Measurements from ENCODE around the gene LDHD.

The LDHD gene

DNA sequence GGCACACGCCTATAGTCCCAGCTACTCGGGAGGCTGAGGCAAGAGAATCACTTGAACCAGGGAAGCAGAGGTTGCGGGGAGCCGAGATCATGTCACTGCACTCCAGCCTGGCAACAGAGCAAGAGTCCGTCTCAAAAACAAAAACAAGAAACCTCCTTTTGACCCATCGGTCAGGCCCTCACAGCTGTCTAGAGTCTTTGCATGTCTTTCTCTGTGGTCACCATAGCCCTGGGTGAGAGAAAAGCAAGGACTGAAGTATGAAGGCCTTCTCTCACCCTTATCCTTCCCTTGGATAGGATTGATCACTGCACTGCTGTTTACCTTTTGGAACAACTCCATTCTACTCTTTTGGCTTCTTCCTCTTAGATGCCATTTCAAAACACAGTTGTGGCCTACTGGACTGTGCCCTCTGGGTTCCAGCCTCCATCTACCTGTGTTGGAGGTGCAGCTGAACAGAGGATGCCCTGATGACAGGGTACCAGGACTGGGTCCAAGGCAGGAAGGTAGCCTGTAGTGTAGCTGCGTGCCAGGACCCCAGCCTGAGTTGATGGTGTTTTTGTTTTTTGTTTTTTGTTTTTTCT is 37.1 kb downstream of the LDHD start:
- no peak for DNase-seq

DNA sequence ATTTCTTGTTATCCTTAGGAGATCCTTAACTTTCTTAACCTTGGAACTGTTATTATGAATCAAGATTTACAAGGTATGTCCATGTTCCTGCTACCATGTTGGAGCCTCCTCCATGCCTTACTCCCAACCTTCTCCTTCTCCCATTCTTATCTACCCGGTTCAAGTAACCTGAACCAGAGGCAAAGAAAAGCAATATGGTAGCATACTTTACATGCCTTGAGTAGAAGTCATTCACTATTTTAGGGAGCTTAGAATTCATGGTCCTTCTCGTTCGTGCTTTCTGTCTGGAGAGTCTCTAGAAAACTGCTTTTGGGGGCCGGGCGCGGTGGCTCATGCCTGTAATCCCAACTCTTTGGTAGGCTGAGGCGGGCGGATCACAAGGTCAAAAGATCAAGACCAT is 37.7 kb downstream of the LDHD start:
- no peak for DNase-seq

DNA sequence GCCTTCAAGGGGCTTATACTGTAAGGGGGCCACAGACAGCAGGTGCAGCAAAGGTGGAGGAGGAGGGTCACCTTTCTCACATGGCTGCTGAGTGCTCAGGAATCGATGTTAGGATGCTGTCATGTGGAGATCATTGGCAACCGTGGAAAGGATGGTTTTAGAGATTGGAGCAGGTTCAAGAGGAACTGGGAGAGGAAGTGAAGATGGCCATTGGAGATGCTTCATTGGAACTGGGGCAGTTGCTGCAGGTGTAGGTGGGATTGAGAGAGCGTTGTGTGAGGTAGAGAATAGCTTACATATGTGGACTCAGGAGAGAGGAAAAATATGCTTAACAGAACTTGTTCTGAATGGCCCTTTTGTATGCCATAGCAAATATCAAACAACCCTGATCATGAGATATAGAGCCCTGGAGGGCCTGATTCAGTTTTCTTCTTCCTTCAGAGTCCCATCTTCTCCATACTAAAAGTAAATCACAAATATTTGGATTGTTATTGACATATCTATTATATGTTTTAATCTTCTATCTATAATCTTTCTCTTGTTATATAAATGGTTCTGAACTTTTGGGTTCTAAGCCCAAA is 40.8 kb downstream of the LDHD start:
- no peak for DNase-seq

DNA sequence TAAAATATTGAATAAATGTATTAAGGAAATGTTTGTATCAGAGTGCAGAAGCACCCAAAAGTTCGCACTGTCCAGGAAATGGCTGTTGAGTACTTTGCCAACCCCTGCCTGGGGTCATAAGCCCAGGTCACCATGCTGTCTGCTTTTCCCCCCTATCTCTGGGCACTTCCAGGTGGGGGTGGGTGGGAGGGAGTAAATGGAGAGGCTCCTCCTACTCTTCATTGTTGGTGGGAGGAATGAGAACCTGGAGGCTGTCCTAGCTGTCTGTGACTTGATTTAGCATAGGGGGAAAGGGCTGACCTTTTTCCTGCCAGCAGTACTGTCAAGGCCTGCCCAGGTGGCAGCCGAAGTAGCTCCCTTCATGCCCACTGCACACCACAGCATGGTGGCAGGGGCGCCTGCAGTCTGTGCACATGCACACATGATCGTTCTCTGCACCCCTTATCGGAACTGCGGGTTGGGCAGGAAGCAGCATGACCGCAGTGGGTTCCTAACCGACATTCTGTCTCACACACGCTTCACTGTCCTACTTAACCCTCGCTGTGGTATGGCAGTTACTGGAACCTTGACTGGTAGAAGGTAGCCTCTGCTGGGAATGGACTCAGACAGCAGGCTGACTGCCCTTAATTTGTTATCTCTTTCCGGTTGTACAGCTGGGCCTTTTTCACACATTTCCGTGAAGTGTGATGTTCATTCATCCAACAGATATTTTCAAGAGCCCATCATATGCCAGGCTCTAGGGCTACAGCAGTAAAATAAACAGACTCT is 41.5 kb downstream of the LDHD start:
- no peak for DNase-seq

DNA sequence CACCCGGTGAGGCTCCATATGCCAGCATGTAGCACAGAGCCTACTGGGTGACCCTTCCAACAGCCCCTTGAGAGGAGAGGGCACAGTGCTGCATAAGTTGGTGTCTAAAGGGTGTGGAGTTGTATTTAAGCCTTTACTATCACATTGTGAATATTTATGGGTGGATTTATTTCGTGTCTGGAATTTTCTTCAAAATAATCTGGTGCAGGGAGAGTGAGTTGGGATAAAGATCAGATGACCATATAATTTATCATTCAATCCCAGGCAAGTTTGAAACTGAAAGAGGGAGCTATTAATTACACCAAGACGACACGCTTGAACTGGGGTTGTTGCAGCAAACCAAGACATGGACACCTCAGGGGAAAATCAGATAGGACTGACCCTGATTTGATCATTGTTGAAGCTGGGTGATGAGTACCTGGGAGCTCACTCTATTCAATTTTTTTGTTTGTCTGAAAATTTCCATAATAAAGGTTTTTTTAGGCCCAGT is 42.2 kb downstream of the LDHD start:
- DNase-seq: no peak

DNA sequence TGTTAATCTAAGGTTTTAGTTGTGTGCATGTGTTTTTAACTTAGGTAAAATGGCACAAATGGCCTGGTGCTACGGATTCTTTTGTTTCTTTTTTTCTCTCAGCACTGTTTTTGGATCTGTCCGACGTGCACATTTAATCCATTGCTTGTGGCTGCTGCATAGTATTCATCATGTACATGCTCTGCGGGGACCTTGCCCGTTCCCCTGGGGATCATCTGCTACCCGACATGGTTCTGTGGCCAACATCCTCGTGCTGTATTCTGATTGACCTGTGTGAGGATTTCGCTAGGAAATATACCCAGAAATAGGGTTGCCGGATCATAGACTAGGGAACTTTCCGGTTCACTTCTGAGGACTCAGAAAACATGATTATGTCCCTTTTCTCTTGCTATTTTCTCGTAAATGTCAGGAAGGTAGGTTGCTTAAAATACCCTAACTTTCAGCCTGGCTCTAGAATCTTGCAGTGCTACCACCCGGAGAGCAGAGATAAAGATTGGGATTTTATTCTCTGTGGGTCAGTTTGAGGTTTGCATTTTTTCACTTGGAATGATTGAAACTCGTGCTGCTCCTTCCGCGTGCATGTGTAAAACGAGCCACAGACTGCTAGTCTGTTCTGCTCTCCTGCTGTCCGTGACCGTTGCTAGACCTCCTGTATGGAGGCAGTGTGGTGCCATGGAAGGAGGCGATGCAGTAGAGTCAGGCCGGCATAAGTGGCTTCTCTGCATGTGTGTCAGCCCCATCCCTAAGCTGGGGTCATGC is 42.9 kb downstream of the LDHD start:
- DNase-seq: peak in 1 of 2 experiments; percentile 58

DNA sequence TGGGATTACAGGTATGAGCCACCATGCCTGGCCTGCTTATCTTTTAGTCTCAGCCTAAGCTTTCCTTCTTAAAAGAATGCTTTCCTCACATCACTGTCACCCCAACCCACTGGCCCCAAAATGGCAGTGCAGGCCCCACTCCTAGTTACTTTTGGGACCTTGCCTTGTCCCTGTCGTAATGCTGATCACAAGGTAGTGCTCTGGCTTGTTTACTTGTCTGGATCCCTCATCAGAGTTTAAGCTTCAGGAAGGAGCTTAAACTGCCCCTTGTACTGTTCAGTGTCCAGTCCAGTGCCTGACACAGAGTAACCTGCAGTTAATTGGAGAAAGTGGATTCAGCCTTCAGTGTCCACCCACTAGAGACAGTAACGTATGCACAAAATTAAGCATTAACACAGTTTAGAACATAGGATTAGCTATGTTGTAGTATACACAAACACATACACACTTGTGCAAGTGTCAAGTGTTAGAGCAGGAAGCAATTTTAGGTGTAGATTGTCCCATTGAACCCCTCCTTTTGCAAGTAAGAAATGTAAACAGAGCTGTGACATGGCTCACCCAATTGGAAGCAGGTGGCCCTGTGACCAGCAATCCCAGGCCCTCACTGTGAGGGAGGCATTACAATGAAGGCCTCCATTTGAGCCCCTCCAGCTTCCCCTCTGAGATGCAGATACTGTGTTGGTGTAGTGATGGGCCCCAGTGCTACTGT is 44.2 kb downstream of the LDHD start:
- no peak for DNase-seq

DNA sequence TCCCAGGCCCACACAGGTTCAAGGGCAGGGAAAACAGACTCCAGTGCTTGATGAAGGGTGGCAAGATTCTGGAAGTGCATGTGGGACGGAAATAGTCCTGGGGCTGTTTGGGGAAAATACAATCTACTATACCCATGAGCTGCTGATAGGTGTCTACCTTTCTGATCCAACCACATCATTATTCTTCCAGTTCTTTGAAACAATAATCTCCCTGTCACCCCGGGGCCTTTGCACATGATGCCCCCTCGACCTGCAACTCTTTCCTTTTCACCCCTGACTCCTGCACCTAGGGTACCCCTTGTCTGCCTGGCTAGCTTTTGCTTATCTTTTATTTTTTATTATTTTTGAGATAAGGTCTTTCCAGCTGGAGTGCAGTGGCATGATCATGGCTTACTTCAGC is 45.0 kb downstream of the LDHD start:
- DNase-seq: no peak

DNA sequence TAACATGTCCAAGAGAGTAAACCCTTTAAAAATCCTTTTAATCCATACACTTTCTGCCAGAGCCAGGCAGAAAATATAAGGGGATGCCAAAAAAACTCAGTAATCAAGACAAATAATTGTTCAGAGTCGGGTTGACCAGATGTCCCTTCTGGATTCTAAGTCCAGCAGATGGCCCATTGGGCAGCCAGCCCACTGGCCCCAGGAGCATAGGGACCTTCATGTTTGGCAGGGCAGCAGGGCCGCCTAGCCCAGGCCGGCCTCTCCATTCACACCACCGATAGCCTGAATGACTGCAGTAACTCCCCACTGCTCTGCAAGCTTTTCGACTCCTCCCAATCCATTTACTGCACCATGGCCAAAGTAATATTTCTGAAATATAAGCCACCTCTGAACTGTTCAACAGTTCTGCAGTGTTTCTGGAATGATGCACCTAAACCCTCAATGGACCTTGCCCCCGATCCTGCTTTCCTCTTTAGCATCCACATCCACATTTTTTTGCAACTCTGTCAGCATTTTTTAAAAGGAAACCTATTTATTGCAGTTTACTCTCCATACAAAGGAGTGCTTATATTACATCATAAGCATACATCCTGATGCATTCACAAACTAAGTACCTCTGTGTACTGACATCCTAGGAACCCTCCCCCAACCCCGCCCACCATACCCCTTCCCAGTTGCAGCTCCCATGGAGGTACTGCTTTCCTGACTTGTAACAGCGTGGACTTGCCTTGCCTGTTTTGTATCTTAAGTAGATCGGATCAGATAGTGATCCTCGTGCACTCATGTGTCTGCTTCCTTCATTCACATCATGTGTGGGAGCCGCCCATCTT is 46.4 kb downstream of the LDHD start:
- peak in 1 of 2 experiments; percentile 18 for DNase-seq

DNA sequence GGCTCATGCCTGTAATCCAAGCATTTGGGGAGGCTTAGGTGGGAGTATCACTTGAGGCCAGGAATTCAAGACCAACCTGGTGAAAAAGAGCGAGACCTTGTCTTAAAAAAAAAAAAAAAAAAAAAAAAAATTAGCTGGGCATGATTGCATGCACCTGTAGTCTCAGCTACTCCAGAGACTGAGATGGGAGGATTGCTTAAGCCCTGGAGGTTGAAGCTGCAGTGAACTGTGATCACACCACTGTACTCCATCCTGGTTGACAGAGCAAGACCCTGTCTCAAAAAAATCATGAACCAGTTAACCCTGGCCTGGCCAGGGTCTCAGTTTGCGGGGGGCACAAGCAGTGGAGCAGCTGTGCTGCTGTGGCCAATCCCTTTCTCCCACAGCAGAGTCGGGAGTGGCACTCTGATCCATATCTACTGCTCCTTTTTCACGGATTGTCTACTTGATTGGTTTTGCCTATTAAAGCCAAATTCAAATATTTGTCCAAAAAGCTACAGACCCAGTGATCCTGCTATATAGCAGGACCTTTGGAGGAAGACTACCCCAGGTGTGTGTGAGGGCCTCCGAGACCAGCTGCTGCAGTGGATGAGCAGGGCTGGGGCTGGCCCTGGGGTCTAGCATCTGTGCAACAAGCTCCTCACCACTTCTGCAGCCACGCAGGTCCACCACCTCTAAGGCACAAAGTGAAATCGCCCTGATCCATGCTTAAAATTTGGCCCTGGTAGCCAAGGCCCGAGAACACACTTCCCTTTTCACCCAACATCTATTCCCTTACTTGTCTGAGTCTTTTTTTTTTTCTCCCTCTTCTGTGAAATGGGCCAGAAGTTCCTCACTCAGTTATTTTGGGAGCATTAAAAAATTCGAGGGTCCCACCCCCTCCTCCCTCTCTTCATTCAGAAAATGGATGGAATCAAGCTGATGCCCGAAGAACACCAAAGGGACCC is 48.2 kb downstream of the LDHD start:
- no peak for DNase-seq

DNA sequence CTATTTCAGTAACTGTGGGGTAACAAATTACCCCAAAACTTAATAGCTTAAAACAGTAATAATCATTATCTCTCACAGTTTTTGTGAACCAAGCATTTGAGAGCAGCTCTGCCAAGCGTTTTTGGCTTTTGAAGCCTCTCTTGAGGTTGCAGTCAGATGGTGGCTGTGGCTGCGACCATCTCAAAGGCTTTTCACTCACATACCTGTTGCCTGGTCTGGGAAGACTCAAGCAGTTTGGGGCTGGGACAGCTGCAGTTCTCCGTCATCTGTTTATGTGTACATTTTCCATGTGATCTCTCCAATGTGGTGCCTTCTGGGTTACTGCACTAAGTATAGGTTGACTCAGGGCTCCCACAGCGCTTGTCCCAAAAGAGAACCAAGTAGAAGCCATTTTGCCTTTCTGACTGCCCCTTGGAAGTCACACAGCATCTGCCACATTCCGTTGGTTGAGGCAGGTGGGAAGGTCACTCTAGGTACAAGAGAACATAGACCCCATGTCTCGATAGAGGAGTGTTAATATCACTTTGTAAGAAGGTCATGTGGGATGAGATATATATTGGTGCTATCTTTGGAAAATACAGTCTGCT is 49.6 kb downstream of the LDHD start:
- no peak for DNase-seq

DNA sequence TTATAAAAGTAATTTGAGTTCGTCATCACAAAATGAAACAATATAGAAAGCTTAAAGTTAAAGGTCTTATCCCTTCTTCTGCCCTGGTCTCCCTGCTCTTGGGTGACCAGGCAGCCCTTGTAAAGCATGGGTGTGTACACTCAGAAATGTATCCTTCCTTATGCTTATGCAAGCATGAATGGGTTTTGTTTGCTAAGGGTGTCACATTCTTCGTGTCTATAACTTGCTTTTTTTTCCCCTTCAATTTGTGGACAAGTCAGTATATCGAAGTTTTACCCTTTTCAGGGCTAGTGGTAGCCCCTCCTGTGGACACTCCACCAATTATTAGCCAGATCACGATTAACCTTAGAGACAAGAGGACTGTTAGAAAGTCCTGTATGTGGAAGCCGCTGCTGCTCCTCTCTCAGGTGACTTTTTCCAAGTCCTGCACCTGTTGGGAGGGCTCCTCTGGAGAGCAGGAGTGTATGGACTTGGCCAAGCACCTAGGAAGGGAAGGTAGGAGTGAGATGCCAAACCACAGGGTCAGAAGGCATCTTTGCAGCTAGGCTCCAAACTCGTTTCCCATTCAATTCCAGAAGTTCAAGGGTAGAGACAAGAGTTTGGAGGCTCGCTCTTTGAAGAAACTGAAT is 50.9 kb downstream of the LDHD start:
- DNase-seq: no peak

DNA sequence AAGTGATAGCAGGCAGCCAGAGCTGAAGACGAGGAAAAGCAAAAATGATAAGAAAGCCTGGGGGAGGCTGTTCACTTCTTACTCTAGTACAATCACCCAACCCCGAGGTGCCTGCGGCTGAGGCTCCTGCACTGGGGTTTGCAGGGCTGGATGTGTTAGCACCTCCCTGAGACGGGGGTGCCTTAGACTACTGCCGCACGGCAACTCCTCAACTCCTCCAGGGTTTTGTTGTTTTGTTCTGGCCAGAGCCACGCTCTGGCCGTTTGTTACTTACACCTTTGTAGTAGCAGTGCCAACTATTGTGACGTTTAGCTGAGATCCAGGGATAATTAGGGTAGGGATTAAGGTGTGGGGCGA is 51.5 kb downstream of the LDHD start:
- DNase-seq: no peak

DNA sequence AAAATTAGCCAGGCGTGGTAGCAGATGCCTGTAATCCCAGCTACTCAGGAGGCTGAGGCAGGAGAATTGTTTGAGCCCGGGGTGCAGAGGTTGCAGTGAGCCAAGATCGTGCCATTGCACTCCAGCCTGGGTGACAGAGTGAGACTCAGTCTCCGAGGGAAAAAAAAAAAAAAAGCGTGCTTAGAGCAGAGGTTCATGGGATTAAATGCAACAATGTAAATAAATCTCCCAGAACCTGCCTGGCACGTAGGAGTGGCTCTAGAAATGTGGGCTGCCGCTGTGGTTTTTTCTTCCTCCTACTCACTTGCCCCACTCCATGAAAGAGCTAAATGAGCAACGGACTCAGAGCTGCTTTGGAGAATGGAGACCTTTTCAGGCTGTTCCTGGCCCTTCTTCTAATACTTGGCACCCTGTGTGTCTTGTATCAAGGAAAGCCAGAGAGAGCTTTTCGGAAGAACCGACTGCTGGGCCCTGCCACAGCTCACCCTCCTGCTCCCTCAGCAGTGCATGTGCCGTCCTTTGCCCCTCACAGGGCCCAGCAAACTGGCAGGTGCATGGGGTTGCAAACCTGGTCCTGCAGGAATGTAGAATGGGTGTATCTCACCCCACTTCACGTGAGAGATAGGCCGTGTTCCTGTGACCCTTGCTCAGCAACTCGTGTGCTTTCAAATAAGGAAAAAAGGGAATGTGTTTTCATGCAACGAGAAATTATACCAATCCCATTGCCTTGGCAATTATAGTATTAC is 52.0 kb downstream of the LDHD start:
- no peak for DNase-seq

DNA sequence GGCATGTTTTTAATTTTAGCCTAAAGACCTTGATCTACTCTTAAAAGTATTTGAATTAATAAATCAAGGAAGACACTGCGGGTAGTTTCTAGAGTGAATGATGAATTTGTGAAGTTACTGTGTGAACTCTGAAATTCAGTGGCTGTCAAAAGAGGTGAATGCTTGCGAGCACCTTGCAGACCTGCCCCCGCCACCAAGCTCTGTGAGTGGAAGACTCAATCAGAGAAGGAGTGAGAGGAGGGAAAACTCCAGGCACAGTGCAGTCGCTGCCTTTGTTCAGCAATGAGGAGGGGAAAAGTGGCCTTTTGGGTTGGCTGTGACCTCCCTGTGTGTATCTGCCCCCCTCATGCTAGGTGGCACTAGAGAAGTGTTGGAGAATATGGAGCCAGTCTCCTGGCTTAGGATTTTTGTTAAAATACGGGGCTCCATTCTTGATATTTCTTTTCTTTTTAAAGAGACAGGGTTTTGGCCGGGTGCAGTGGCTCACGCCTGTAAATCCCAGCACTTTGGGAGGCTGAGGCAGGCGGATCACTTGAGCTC is 53.0 kb downstream of the LDHD start:
- no peak for DNase-seq

DNA sequence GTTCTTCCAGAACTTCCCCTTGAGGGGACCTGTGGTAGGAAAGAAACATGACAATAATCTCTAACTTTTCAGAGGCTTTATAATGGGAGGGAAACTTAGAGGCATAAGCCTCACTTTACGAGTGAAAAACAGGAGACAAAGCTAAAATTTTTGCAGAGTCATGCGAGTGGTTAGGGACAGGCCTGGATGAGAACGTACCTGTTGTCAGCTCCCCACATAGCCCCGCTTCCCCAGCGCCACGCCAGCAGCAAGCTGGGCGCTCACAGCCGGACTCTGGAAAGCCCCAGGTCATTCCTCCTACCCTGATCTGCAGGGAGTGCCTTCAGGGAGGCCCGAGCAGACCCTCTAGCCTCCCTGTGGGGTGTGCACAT is 53.6 kb downstream of the LDHD start:
- no peak for DNase-seq

DNA sequence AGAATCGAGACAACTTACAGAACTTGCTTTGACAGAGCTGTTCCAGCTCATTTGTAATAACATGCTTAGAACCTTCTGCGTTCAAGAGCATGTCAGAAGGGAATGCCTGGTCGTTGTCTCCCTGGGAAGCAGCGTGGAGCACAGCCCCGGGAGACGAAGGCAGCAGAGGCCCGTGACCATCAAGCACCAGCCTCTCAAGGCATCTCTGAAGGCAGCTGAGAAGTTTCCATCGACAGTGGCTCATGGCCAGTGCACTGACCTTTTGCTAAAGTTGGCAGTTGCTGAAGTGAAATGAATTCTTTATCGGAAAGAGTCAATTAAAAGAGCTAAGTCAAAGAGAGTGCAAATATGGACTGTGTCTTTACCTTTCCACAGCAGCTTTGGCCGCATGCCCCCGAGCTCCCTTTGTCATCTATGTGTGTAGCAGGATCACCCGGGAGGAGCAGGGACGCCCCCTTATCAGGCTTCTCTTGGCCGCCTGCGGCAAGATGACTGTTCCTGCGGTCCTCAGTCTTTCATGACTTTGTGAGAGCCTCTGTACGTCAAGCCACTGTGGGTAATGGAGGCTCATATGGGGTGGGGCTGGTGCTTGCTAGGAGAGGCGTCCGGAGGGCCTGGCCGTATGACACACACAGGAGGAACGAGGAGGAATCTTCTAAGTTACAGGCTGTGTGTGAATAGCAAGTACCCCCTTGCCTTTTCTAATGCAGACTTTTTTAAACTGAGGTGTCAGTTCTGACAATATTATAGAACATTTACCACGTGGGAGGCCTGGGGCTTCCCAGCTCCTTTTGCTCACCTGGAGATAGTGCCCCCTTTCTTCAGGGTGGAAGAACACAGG is 54.2 kb downstream of the LDHD start:
- DNase-seq: no peak

All from NCI-H524 (cell line).